HepG2 (cell line): ENCODE data around the gene S100A4. TPM values are rescaled to one million over a fixed set of nuclear protein-coding genes. Genes with fewer than 3 reads are reported as not detected.

Experiments used
- GATAD1 ChIP-seq: IDR thresholded peaks from 2 replicates; pipeline ENCODE4 v1.6.1; 2016; ENCODE audit warnings: missing genetic modification reagents, missing compliant biosample characterization
- JARID2 ChIP-seq: sonication (generic); formaldehyde crosslinking; IDR thresholded peaks from 2 replicates; pipeline ENCODE4 v1.8.1; 2023; ENCODE audit warnings: missing genetic modification reagents, inconsistent platforms; ENCODE audit not compliant: insufficient replicate concordance
- KIAA2018 ChIP-seq: sonication (generic); formaldehyde crosslinking; IDR thresholded peaks from 2 replicates; pipeline ENCODE4 v1.5.0; 2020; ENCODE audit warnings: mild to moderate bottlenecking, missing genetic modification reagents, borderline replicate concordance
- SMAD3 ChIP-seq: sonication (generic); formaldehyde crosslinking; IDR thresholded peaks from 2 replicates; pipeline ENCODE4 v1.4.0; 2020; ENCODE audit warnings: missing genetic modification reagents
- THAP9 ChIP-seq: sonication (generic); formaldehyde crosslinking; IDR thresholded peaks from 2 replicates; pipeline ENCODE4; 2020; ENCODE audit warnings: missing genetic modification reagents, mild to moderate bottlenecking, borderline replicate concordance
- ZNF281 ChIP-seq: sonication (generic); formaldehyde crosslinking; IDR thresholded peaks from 2 replicates; pipeline ENCODE4 v1.4.0; 2020; ENCODE audit warnings: missing genetic modification reagents, borderline replicate concordance
- ZNF496 ChIP-seq: sonication (generic); formaldehyde crosslinking; IDR thresholded peaks from 2 replicates; pipeline ENCODE4 v1.8.1; 2023; ENCODE audit warnings: mild to moderate bottlenecking, moderate library complexity, missing genetic modification reagents; ENCODE audit not compliant: insufficient replicate concordance
- ZNF567 ChIP-seq: sonication (generic); formaldehyde crosslinking; IDR thresholded peaks from 2 replicates; pipeline ENCODE4 v1.8.1; 2023; ENCODE audit warnings: mild to moderate bottlenecking, missing genetic modification reagents, borderline replicate concordance
- ZNF615 ChIP-seq: sonication (generic); formaldehyde crosslinking; IDR thresholded peaks from 2 replicates; pipeline ENCODE4 v1.5.0; 2020; ENCODE audit warnings: mild to moderate bottlenecking, missing genetic modification reagents, borderline replicate concordance
- ZNF703 ChIP-seq: sonication (generic); formaldehyde crosslinking; IDR thresholded peaks from 2 replicates; pipeline ENCODE4 v1.5.1; 2020; ENCODE audit warnings: missing genetic modification reagents, mild to moderate bottlenecking, moderate library complexity, borderline replicate concordance
- ZNF704 ChIP-seq: sonication (generic); formaldehyde crosslinking; IDR thresholded peaks from 2 replicates; pipeline ENCODE4 v1.8.1; 2023; ENCODE audit warnings: mild to moderate bottlenecking, inconsistent platforms, moderate library complexity, missing genetic modification reagents, borderline replicate concordance
- polyA plus RNA-seq, 8 experiments: library from polyadenylated mRNA; depleted of rRNA in 3 of 8; stranded (reverse) in 7 of 8; unstranded in 1 of 8; fragments of >200 nt; fragmentation: Illumina TruSeq in 4 of 8; extraction: Trizol in 4 of 8; gene quantifications; 2 replicates each; pipeline versions ENCODE4 v1.2.1 to v1.2.3, GENCODE V29; 2011 to 2016; ENCODE audit warnings: low read depth in 4 of 8, missing spikeins in 1 of 8, mixed read lengths in 1 of 8; ENCODE audit not compliant: insufficient read depth in 1 of 8
- total RNA-seq, 5 experiments: library from RNA; depleted of rRNA; stranded (reverse); fragments of >200 nt; fragmentation: Illumina TruSeq; extraction: Trizol; gene quantifications; 2 replicates each; pipeline ENCODE4 v1.2.3, GENCODE V29; 2016; ENCODE audit warnings: low read depth in 1 of 5

The S100A4 gene
- total and polyA plus RNA-seq, 2 of the 13 experiments (the other 11 are each of a cell fraction or from before 2014, with no cell fraction given) = 12.9 to 20.2 TPM

GRCh38 chr1:153545067-153546055 is at the start of gene S100A4 (continued):
- TF ChIP-seq KIAA2018 = no peak
- TF ChIP-seq ZNF281 = no peak
- TF ChIP-seq ZNF704 (CRISPR knock-in tag) = no peak
- TF ChIP-seq THAP9 (CRISPR knock-in tag) = no peak
- no peak for TF ChIP-seq SMAD3 (CRISPR knock-in tag)
- no peak for TF ChIP-seq ZNF567
- TF ChIP-seq ZNF615 (CRISPR knock-in tag) = no peak
- no peak for TF ChIP-seq ZNF703 (CRISPR knock-in tag)
- no peak for TF ChIP-seq ZNF496 (CRISPR knock-in tag)
- TF ChIP-seq JARID2 = no peak
- TF ChIP-seq GATAD1 = peak; percentile 15; the same call in 1 of the 2 replicates
